Neutrophil (primary cell): Measurements from ENCODE around the gene KRTAP2-2.

Experiments used
- H3K27ac ChIP-seq: fragments of 200-600 bp; sonication (generic); 2 replicates; pipeline ENCODE4 v1.5.1; 2016; ENCODE audit warnings: mild to moderate bottlenecking, moderate library complexity
- H3K27me3 ChIP-seq: fragments of 200-600 bp; sonication (generic); 2 replicates; pipeline ENCODE4 v1.6.0; 2016; ENCODE audit warnings: mild to moderate bottlenecking
- H3K36me3 ChIP-seq: fragments of 200-600 bp; sonication (generic); 2 replicates; pipeline ENCODE4 v1.5.1; 2017
- H3K4me1 ChIP-seq, 2 experiments: fragments of 200-600 bp in 1 of 2; sonication (generic) in 1 of 2; 1 replicate in 1 of 2; 2 replicates in 1 of 2; pipeline versions ENCODE4 v1.5.1 to v1.6.1; 2013 to 2016; ENCODE audit warnings: low read depth in 1 of 2, low read length in 1 of 2, mild to moderate bottlenecking in 1 of 2, moderate library complexity in 1 of 2; ENCODE audit not compliant: control insufficient read depth in 1 of 2, insufficient read depth in 1 of 2
- H3K4me3 ChIP-seq, 2 experiments: fragments of 200-600 bp in 1 of 2; sonication (generic) in 1 of 2; 1 replicate in 1 of 2; 2 replicates in 1 of 2; pipeline ENCODE4 v1.5.1; 2013 to 2016; ENCODE audit warnings: low read depth in 1 of 2, low read length in 1 of 2, mild to moderate bottlenecking in 1 of 2, moderate library complexity in 1 of 2
- H3K9me3 ChIP-seq: fragments of 200-600 bp; sonication (generic); 2 replicates; pipeline ENCODE4 v1.5.1; 2016
- TF ChIP-seq, protein P1 (sequence below): fragments of 200-600 bp; sonication (generic); IDR thresholded peaks from 2 replicates; pipeline ENCODE4 v1.5.1; 2016; ENCODE audit warnings: antibody characterized with exemption

Gene KRTAP2-2

DNA sequence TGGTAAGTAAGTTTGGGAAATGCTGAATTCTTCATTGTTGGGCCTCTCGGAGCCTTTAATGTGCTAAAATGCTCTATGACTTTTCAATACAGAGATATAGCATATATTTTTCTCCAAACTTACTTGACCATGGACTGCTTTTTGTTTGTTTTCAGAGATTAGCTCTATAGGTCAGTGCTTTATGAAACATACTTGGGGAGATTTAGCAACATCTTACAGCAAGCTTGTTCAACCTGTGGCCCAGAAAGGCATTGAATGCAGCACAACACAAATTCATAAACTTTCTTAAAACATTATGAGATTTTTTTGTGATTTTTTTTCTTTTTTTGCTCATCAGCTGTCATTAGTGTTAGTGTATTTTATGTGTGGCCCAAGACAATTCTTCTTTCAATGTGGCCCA lies 45.1 kb downstream of the KRTAP2-2 start:
- TF ChIP-seq, protein P1, sequence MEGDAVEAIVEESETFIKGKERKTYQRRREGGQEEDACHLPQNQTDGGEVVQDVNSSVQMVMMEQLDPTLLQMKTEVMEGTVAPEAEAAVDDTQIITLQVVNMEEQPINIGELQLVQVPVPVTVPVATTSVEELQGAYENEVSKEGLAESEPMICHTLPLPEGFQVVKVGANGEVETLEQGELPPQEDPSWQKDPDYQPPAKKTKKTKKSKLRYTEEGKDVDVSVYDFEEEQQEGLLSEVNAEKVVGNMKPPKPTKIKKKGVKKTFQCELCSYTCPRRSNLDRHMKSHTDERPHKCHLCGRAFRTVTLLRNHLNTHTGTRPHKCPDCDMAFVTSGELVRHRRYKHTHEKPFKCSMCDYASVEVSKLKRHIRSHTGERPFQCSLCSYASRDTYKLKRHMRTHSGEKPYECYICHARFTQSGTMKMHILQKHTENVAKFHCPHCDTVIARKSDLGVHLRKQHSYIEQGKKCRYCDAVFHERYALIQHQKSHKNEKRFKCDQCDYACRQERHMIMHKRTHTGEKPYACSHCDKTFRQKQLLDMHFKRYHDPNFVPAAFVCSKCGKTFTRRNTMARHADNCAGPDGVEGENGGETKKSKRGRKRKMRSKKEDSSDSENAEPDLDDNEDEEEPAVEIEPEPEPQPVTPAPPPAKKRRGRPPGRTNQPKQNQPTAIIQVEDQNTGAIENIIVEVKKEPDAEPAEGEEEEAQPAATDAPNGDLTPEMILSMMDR: no peak
- Histone ChIP-seq H3K27ac (no peak overlapping the region), H3K27me3 (peaks cover 10% of the 10 kb centered on the region), H3K9me3 (no peaks in the 10 kb centered on the region), H3K36me3 (no peaks in the 10 kb centered on the region), H3K4me1 (no peaks in the 10 kb centered on the region), H3K4me3 (no peak overlapping the region)

DNA sequence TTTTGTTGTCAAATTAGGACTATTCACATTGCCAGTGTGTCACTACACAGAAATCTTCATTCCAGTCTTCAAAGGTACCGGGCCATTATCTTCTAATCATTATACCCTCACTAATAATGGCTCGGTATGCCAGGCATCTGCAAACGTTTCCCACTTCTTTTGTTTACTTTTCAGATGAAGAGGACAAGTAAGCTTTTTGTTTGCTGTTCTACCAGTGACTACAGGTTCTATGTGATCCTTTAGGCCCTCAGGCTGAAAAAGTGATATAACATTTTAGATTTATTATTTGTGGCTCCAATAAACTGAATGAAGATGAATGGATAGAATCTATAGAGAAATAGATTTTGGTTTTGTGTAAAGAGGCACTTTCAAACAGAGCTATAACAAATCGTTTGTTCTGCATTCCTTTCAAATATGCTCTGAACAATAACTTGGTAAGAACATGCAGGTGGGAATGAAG lies 45.7 kb downstream of the KRTAP2-2 start:
- no peak overlapping the region for H3K27ac ChIP-seq
- H3K4me1 ChIP-seq: no peaks in the 10 kb centered on the region
- H3K9me3 ChIP-seq: no peaks in the 10 kb centered on the region
- H3K27me3 ChIP-seq: peaks cover 10% of the 10 kb centered on the region
- H3K4me3 ChIP-seq: no peak overlapping the region
- no peaks in the 10 kb centered on the region for H3K36me3 ChIP-seq
- TF ChIP-seq, protein P1: no peak

DNA sequence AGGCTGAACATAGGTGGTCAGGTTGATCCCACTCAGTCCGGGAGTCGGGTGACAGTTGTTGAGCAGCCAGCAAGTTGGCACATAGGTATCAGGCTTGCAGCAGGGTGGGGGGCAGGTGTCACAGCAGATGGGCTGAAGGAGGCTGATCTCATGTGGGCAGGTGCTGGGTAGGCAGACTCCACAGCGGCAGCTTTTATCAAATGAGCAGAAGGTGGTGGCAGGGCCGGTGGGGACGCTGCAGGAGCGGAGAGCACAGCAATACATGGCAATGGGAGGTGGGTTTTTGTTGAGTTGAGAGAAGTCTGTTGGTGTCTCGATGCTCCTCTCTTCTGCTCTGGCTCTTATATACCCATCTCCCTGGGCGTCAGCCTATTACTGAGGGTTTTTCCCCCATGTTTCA lies 46.2 kb downstream of the KRTAP2-2 start, which contains the start of gene KRTAP3-1:
KRTAP3-1 (minus strand) TSS at position 318 of the 400 bp plus-strand sequence; CDS start at position 264, 54 bp downstream.
- Histone ChIP-seq H3K36me3 (no peaks in the 10 kb centered on the region), H3K4me3 (no peak within 1 kb of the TSS), H3K9me3 (no peaks in the 10 kb centered on the region), H3K4me1 (no peaks in the 10 kb centered on the region), H3K27ac (no peak within 1 kb of the TSS), H3K27me3 (peaks cover 11% of the 10 kb centered on the region)
- TF ChIP-seq, protein P1: no peak
